ENCODE results near the gene ANKRD9.
"Not testable (repeated sequence)": the region's sequence is repeated elsewhere in the genome, so short reads cannot be mapped to it uniquely, and the experiment has no call there.

The ANKRD9 gene

GRCh38 chr14:102509746-102510615 lies at the start of gene ANKRD9:
TSS of gene ANKRD9 (minus strand) at chr14:102509776. CDS start at chr14:102507889, 1,887 bp downstream.
- peak; percentile 83 for DNase-seq (ENCODE audit: low spot score)

GRCh38 chr14:102558556-102558955 lies 49.0 kb upstream of the ANKRD9 start:
- no peak for DNase-seq (ENCODE audit: low spot score)

GRCh38 chr14:102557434-102558226 lies 48.1 kb upstream of the ANKRD9 start:
- DNase-seq (ENCODE audit: low spot score): no peak

- DNase-seq (ENCODE audit: low spot score): no peak
Measured at GRCh38 chr14:102556098-102556677, 46.6 kb upstream of the ANKRD9 start.

GRCh38 chr14:102554821-102555819 lies 45.5 kb upstream of the ANKRD9 start:
- DNase-seq (ENCODE audit: low spot score): no peak

- DNase-seq (ENCODE audit: low spot score): no peak
Measured at GRCh38 chr14:102551995-102552705, 42.6 kb upstream of the ANKRD9 start.

- not testable (repeated sequence) for DNase-seq (ENCODE audit: low spot score)
Measured at GRCh38 chr14:102550927-102551401, 41.4 kb upstream of the ANKRD9 start.

- DNase-seq (ENCODE audit: low spot score): no peak
Measured at GRCh38 chr14:102548616-102549240, 39.2 kb upstream of the ANKRD9 start.

GRCh38 chr14:102545461-102546265 lies 36.1 kb upstream of the ANKRD9 start:
- DNase-seq (ENCODE audit: low spot score): no peak

- DNase-seq (ENCODE audit: low spot score): no peak
Measured at GRCh38 chr14:102544747-102545460, 35.3 kb upstream of the ANKRD9 start.

GRCh38 chr14:102544046-102544746 lies 34.6 kb upstream of the ANKRD9 start:
- DNase-seq (ENCODE audit: low spot score): no peak

- DNase-seq (ENCODE audit: low spot score): no peak
Measured at GRCh38 chr14:102541771-102542170, 32.2 kb upstream of the ANKRD9 start.

GRCh38 chr14:102541029-102541491 lies 31.5 kb upstream of the ANKRD9 start:
- not testable (repeated sequence) for DNase-seq (ENCODE audit: low spot score)

- no peak for DNase-seq (ENCODE audit: low spot score)
Measured at GRCh38 chr14:102540315-102541028, 30.9 kb upstream of the ANKRD9 start.

GRCh38 chr14:102539544-102540314 lies 30.2 kb upstream of the ANKRD9 start:
- no peak for DNase-seq (ENCODE audit: low spot score)

All from globus pallidus (tissue), 1 donor.